Upper lobe of left lung (tissue), 6 donors: ENCODE data around the gene POLR1B. TPM values are rescaled to one million over a fixed set of nuclear protein-coding genes. Genes with fewer than 3 reads are reported as not detected.
"Not testable (repeated sequence)": the region's sequence is repeated elsewhere in the genome, so short reads cannot be mapped to it uniquely, and the experiment has no call there.

Source experiments
- ATAC-seq, 2 donors: fragments of 200-7000 bp; cut with Tn5 transposase; one replicate each; pipeline ENCODE4 v1.9.1; 2022; ENCODE audit warnings: mild to moderate bottlenecking in 2 of 2, moderate library complexity in 2 of 2; ENCODE audit not compliant: low FRiP score in 2 of 2
- DNase-seq, 2 donors: peaks; one replicate each; pipeline ENCODE4 v3.0.0-alpha.2; 2019 to 2020
- H3K27ac ChIP-seq, 4 donors: fragments of 200-600 bp; sonication (generic); one replicate each; pipeline ENCODE4 v1.5.1; 2016 to 2019
- H3K27me3 ChIP-seq, 4 donors: fragments of 200-600 bp; sonication (generic); one replicate each; pipeline ENCODE4 v1.5.1; 2017 to 2019
- H3K36me3 ChIP-seq, 4 donors: fragments of 200-600 bp; sonication (generic); one replicate each; pipeline ENCODE4 v1.5.1; 2016 to 2019
- H3K4me1 ChIP-seq, 4 donors: fragments of 200-600 bp; sonication (generic); one replicate each; pipeline ENCODE4 v1.5.1; 2018 to 2019
- H3K4me3 ChIP-seq, 4 donors: fragments of 200-600 bp; sonication (generic); one replicate each; pipeline ENCODE4 v1.5.1; 2017 to 2019; ENCODE audit warnings: mild to moderate bottlenecking in 2 of 4, moderate library complexity in 1 of 4
- H3K9me3 ChIP-seq, 4 donors: fragments of 200-600 bp; sonication (generic); one replicate each; pipeline ENCODE4 v1.5.1; 2018 to 2019
- EP300 ChIP-seq, 4 donors: sonication (generic); formaldehyde crosslinking; IDR thresholded peaks; one replicate each; pipeline ENCODE4 v1.5.1; 2017; ENCODE audit warnings: antibody characterized with exemption in 4 of 4, control low read depth in 2 of 4
- POLR2A ChIP-seq, 4 donors: fragments of 450-650 bp; IDR thresholded peaks; one replicate each; pipeline ENCODE4 v1.5.1; 2016 to 2017; ENCODE audit warnings: antibody characterized with exemption in 4 of 4, mild to moderate bottlenecking in 2 of 4
- POLR2AphosphoS5 ChIP-seq, 2 donors: sonication (generic); formaldehyde crosslinking; IDR thresholded peaks; one replicate each; pipeline ENCODE4 v1.5.1; 2017; ENCODE audit warnings: antibody characterized with exemption in 2 of 2
- WGBS, 2 donors: methylation state at CpG; one replicate each; pipeline ENCODE4 v1.1.5; 2017 to 2018; 5-methylcytosine and 5-hydroxymethylcytosine counted together
- total RNA-seq, 6 donors: library from RNA; depleted of rRNA in 4 of 6; stranded (reverse); fragments of >200 nt in 4 of 6; gene quantifications; one replicate each; pipeline versions ENCODE4 v1.1.0 to v1.2.1, GENCODE V29; 2016 to 2021
- TF ChIP-seq, protein P1 (sequence below), 6 experiments: fragments of 450-650 bp in 4 of 6; fragments of 200-600 bp in 2 of 6; sonication (generic) in 2 of 6; IDR thresholded peaks; one replicate each; pipeline ENCODE4 v1.5.1; 2016 to 2019; ENCODE audit warnings: antibody characterized with exemption in 6 of 6
- donor health status: DM: no; HTN: no; CAD: no; lungs with moderate emphysema.
- donor health status: DM: no; HTN: yes; CAD: no; lungs with severe emphysema.

Gene POLR1B
- total RNA-seq, 6 donors from 2014 or later = 6.7 to 22.5 (median 14.6) TPM

DNA sequence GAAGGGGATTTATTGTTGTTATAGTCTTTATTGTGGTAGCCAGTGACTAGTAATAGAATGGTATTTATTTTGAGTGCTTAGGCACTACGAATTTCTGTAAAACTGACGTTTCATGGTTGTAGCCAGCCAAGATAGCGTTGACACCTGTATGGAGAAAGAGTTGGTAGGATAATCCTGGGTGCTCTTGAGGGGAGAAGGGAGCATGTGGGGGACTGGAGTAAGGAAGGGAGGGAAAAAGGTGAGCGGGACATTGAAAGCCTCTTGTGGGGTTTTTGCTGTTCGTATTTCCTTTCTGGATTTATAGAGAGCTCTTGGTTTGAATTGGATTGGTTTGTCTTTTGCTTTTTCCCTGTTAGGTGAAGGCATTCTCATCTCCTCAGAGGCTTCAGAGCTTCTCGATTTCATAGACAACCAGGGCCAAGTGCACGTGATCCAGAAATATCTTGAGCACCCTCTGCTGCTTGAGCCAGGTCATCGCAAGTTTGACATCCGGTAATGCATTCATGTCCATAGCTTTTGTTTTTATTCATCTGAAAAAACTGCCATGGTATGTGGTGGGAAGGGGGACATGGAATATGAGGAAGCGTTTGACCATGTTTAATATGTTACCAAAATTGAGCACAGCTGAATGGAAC, 41.3 kb upstream of the POLR1B start:
- H3K27me3 ChIP-seq, H3K4me3 ChIP-seq, H3K27ac ChIP-seq, H3K4me1 ChIP-seq, H3K36me3 ChIP-seq, H3K9me3 ChIP-seq: not testable (repeated sequence)
- WGBS, 2 donors = 41 to 52% methylated on average over 8 to 9 of the region's 10 CpGs
- DNase-seq (peak in 1 of 2 donors; percentile 50), ATAC-seq (peak in 1 of 2 donors; percentile 85)
- TF ChIP-seq, protein P1, sequence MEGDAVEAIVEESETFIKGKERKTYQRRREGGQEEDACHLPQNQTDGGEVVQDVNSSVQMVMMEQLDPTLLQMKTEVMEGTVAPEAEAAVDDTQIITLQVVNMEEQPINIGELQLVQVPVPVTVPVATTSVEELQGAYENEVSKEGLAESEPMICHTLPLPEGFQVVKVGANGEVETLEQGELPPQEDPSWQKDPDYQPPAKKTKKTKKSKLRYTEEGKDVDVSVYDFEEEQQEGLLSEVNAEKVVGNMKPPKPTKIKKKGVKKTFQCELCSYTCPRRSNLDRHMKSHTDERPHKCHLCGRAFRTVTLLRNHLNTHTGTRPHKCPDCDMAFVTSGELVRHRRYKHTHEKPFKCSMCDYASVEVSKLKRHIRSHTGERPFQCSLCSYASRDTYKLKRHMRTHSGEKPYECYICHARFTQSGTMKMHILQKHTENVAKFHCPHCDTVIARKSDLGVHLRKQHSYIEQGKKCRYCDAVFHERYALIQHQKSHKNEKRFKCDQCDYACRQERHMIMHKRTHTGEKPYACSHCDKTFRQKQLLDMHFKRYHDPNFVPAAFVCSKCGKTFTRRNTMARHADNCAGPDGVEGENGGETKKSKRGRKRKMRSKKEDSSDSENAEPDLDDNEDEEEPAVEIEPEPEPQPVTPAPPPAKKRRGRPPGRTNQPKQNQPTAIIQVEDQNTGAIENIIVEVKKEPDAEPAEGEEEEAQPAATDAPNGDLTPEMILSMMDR (IDR thresholded peaks at IDR 0.05) = peak in 3 of 6 experiments; percentile 22 to 29 (median 23)

DNA sequence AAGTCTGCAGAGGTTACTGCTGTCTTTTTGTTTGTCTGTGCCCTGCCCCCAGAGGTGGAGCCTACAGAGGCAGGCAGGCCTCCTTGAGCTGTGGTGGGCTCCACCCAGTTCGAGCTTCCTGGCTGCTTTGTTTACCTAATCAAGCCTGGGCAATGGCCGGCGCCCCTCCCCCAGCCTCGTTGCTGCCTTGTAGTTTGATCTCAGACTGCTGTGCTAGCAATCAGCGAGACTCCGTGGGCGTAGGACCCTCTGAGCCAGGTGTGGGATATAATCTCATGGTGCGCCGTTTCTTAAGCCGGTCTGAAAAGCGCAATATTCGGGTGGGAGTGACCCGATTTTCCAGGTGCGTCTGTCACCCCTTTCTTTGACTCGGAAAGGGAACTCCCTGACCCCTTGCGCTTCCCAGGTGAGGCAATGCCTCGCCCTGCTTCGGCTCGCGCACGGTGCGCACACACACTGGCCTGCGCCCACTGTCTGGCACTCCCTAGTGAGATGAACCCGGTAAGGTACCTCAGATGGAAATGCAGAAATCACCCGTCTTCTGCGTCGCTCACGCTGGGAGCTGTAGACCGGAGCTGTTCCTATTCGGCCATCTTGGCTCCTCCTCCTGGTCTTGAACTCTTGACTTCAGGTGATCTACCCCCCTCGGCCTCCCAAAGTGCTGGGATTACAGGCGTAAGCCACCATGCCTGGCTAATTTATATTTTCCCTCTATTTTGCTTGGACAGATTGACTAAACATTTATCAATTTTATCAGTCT, 32.8 kb upstream of the POLR1B start:
- WGBS, 2 donors = 92 to 95% methylated on average over 13 to 26 of the region's 32 CpGs
- not testable (repeated sequence) for H3K9me3 ChIP-seq, H3K36me3 ChIP-seq, H3K4me1 ChIP-seq, H3K27ac ChIP-seq, DNase-seq, H3K4me3 ChIP-seq, H3K27me3 ChIP-seq, ATAC-seq

DNA sequence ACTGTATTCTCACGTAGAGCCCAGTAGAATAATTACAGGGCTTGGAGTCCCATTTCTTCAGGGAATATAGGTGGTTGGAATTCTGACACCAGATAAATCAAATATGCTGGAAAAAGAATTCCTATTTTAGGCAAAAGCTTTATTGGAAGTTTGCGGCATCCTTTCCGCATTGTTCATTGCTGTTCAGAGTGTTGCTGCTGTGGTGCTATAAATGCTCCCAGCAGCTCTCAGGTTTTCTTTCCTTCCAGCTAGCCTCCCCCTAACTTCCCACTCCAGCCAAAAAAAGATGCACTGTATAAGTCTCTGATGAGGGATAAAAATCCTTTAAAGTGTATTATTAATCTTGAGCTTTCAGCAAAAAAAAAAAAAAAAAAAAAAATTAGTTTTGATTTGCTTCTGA, 25.5 kb upstream of the POLR1B start:
- Histone ChIP-seq H3K36me3 (peaks cover 0 to 51% (median 20%) of the 10 kb centered on the region in 4 donors), H3K27me3 (no peaks in the 10 kb centered on the region), H3K4me1 (no peaks in the 10 kb centered on the region), H3K4me3 (no peak overlapping the region), H3K27ac (no peak overlapping the region), H3K9me3 (peaks cover 0 to 4% (median 0%) of the 10 kb centered on the region in 4 donors)
- TF ChIP-seq POLR2AphosphoS5 (IDR thresholded peaks at IDR 0.05) (no peak), EP300 (IDR thresholded peaks at IDR 0.05) (no peak), POLR2A (IDR thresholded peaks at IDR 0.05) (no peak)
- TF ChIP-seq, protein P1 (IDR thresholded peaks at IDR 0.05) = no peak
- no peak for ATAC-seq
- no peak for DNase-seq
- WGBS, 2 donors = 96 to 100% methylated on average over 3 of the region's 3 CpGs

DNA sequence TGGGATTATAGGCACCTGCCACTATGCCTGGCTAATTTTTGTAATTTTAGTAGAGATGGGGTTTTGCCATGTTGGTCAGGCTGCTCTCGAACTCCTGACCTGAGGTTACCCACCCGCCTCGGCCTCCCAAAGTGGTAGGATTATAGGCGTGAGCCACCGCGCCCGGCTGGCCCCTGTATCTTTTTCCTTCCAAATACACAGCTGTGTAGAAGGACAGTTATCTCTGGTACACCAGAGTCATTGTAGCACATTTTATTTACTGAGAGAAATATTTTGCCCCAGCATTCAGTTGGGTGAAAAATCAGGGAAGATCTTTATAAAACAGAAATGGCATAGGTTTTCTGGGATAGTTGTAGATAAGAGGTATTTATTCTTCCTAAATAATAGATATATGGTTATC, 23.5 kb upstream of the POLR1B start:
- no peak for TF ChIP-seq POLR2AphosphoS5 (IDR thresholded peaks at IDR 0.05)
- Histone ChIP-seq H3K27ac (no peak overlapping the region), H3K9me3 (peaks cover 0 to 4% (median 0%) of the 10 kb centered on the region in 4 donors), H3K27me3 (no peaks in the 10 kb centered on the region), H3K4me1 (no peaks in the 10 kb centered on the region), H3K4me3 (no peak overlapping the region), H3K36me3 (peaks cover 2 to 63% (median 30%) of the 10 kb centered on the region in 4 donors)
- ATAC-seq = no peak
- WGBS, 2 donors = 83 to 88% methylated on average over 7 of the region's 7 CpGs
- DNase-seq = no peak

DNA sequence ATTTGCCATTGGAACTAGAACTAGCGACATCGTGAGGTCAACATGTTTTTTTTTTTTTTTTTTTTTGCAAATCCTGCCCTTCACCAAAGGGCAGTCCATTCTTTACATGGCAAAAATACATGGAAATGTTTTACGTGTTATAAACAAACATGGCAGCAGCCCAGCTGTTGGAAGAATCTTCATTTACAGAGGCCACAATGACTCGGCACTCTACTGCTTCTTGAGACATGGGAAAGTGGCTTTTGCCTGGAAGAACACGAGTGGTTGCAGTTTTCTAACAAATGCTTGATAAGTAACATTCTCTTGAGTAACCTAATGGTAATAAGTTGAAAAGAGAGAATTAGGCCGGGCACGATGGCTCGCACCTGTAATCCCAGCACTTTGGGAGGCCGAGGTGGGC, 22.8 kb upstream of the POLR1B start:
- no peaks in the 10 kb centered on the region for H3K27me3 ChIP-seq
- peaks cover 0 to 2% (median 0%) of the 10 kb centered on the region in 4 donors for H3K9me3 ChIP-seq
- H3K4me3 ChIP-seq = no peak overlapping the region
- peaks cover 2 to 57% (median 30%) of the 10 kb centered on the region in 4 donors for H3K36me3 ChIP-seq
- TF ChIP-seq POLR2A (IDR thresholded peaks at IDR 0.05) (no peak), POLR2AphosphoS5 (IDR thresholded peaks at IDR 0.05) (no peak), EP300 (IDR thresholded peaks at IDR 0.05) (no peak)
- TF ChIP-seq, protein P1 (IDR thresholded peaks at IDR 0.05) = no peak
- H3K4me1 ChIP-seq = no peaks in the 10 kb centered on the region
- no peak overlapping the region for H3K27ac ChIP-seq
- no peak for ATAC-seq
- DNase-seq = no peak
- 78 to 81% methylated on average over 9 of the region's 9 CpGs for WGBS, 2 donors
